WTC11 (cell line): ENCODE data around the gene IFITM5. TPM values are rescaled to one million over a fixed set of nuclear protein-coding genes. Genes with fewer than 3 reads are reported as not detected.

Source experiments
- ATAC-seq: fragments of 200-7000 bp; cut with Tn5 transposase; 2 replicates; pipeline ENCODE4 v1.10.0; 2021; ENCODE audit warnings: mild to moderate bottlenecking, moderate library complexity
- CTCF ChIA-PET: fragments of 300-600 bp; sonication (Branson Sonifier 250); formaldehyde crosslinking; loops from one replicate; lab custom pipeline; 2021; ENCODE audit warnings: antibody characterized with exemption; lab: Charles Lee
- POLR2A ChIA-PET: fragments of 350-600 bp; sonication (Branson Sonifier 250); formaldehyde crosslinking; loops from one replicate; lab custom pipeline; 2021; ENCODE audit warnings: antibody characterized with exemption; lab: Charles Lee
- DNase-seq: peaks from one replicate; pipeline ENCODE4 v3.0.0; 2021; ENCODE audit warnings: low spot score
- H3K27ac Mint-ChIP-seq: 2 replicates; pipeline ENCODE4 v1.8.0; 2021; ENCODE audit warnings: mixed read lengths
- H3K27me3 Mint-ChIP-seq: 2 replicates; pipeline ENCODE4 v1.8.0; 2021; ENCODE audit warnings: low read depth, mild to moderate bottlenecking, moderate library complexity, mixed read lengths
- H3K36me3 Mint-ChIP-seq: 2 replicates; pipeline ENCODE4 v1.8.0; 2021; ENCODE audit warnings: mixed read lengths
- H3K4me1 Mint-ChIP-seq: 2 replicates; pipeline ENCODE4 v1.8.0; 2022; ENCODE audit warnings: mixed read lengths
- H3K4me3 Mint-ChIP-seq: 2 replicates; pipeline ENCODE4 v1.8.0; 2021; ENCODE audit warnings: mild to moderate bottlenecking, moderate library complexity, mixed read lengths
- H3K9me3 Mint-ChIP-seq: 2 replicates; pipeline ENCODE4 v1.8.0; 2021; ENCODE audit warnings: mixed read lengths
- ARID4B ChIP-seq: sonication (generic); formaldehyde crosslinking; IDR thresholded peaks from 2 replicates; pipeline ENCODE4 v1.8.0; 2023; ENCODE audit warnings: missing genetic modification reagents, mild to moderate bottlenecking, borderline replicate concordance
- CREB1 ChIP-seq: sonication (generic); formaldehyde crosslinking; IDR thresholded peaks from 2 replicates; pipeline ENCODE4 v1.8.0; 2023; ENCODE audit warnings: mild to moderate bottlenecking, missing genetic modification reagents
- CREM ChIP-seq: sonication (generic); formaldehyde crosslinking; IDR thresholded peaks from 2 replicates; pipeline ENCODE4 v1.8.1; 2022; ENCODE audit warnings: mild to moderate bottlenecking, missing genetic modification reagents, moderate library complexity
- E2F4 ChIP-seq: sonication (generic); formaldehyde crosslinking; IDR thresholded peaks from 2 replicates; pipeline ENCODE4 v1.8.1; 2022; ENCODE audit warnings: low read depth, mild to moderate bottlenecking, moderate library complexity, missing genetic modification reagents, borderline replicate concordance
- FOXK1 ChIP-seq: sonication (generic); formaldehyde crosslinking; IDR thresholded peaks from 2 replicates; pipeline ENCODE4 v1.8.0; 2022; ENCODE audit warnings: mild to moderate bottlenecking, moderate library complexity, missing genetic modification reagents
- FOXP1 ChIP-seq: sonication (generic); formaldehyde crosslinking; IDR thresholded peaks from 2 replicates; pipeline ENCODE4 v1.8.0; 2022; ENCODE audit warnings: missing genetic modification reagents, mild to moderate bottlenecking, moderate library complexity, borderline replicate concordance
- GABPB1 ChIP-seq: sonication (generic); formaldehyde crosslinking; IDR thresholded peaks from 2 replicates; pipeline ENCODE4 v1.8.1; 2023; ENCODE audit warnings: mild to moderate bottlenecking, missing genetic modification reagents
- JAZF1 ChIP-seq: fragments of 250-450 bp; sonication (Bioruptor Pico); IDR thresholded peaks from 2 replicates; pipeline ENCODE4 v1.9.0; 2021; ENCODE audit warnings: moderate library complexity, mild to moderate bottlenecking, inconsistent platforms
- MYBL2 ChIP-seq: sonication (generic); formaldehyde crosslinking; IDR thresholded peaks from 2 replicates; pipeline ENCODE4 v1.8.1; 2023; ENCODE audit warnings: mild to moderate bottlenecking, moderate library complexity, missing genetic modification reagents
- PRRX2 ChIP-seq: fragments of 250-450 bp; sonication (Bioruptor Pico); IDR thresholded peaks from 2 replicates; pipeline ENCODE4 v1.8.0; 2021; ENCODE audit warnings: mild to moderate bottlenecking
- RELA ChIP-seq: sonication (generic); formaldehyde crosslinking; IDR thresholded peaks from 2 replicates; pipeline ENCODE4 v1.8.1; 2022; ENCODE audit warnings: missing genetic modification reagents, mild to moderate bottlenecking, borderline replicate concordance
- SOX15 ChIP-seq: fragments of 250-450 bp; sonication (Bioruptor Pico); IDR thresholded peaks from 2 replicates; pipeline ENCODE4 v1.9.0; 2021; ENCODE audit warnings: mild to moderate bottlenecking
- SP1 ChIP-seq: sonication (generic); formaldehyde crosslinking; conservative IDR thresholded peaks from 2 replicates; pipeline ENCODE4 v1.8.1; 2022; ENCODE audit warnings: missing genetic modification reagents
- ZBTB21 ChIP-seq: sonication (generic); formaldehyde crosslinking; IDR thresholded peaks from 2 replicates; pipeline ENCODE4 v1.8.1; 2023; ENCODE audit warnings: mild to moderate bottlenecking, missing genetic modification reagents, borderline replicate concordance
- ZBTB43 ChIP-seq: sonication (generic); formaldehyde crosslinking; IDR thresholded peaks from 2 replicates; pipeline ENCODE4 v1.8.1; 2023; ENCODE audit warnings: mild to moderate bottlenecking, missing genetic modification reagents
- ZNF219 ChIP-seq: sonication (generic); formaldehyde crosslinking; IDR thresholded peaks from 2 replicates; pipeline ENCODE4 v1.8.0; 2023; ENCODE audit warnings: missing genetic modification reagents, mild to moderate bottlenecking, borderline replicate concordance
- ZNF425 ChIP-seq: fragments of 250-450 bp; sonication (Bioruptor Pico); conservative IDR thresholded peaks from 2 replicates; pipeline ENCODE4 v1.9.0; 2021; ENCODE audit warnings: mild to moderate bottlenecking
- total RNA-seq: library from RNA; stranded (reverse); gene quantifications from 3 replicates; pipeline ENCODE4 v1.2.3, GENCODE V29; 2021
- TF ChIP-seq, protein P1 (sequence below): sonication (generic); formaldehyde crosslinking; IDR thresholded peaks from 2 replicates; pipeline ENCODE4 v1.8.0; 2022; ENCODE audit warnings: missing genetic modification reagents

IFITM5 gene
- total RNA-seq, 1 experiment from 2014 or later = not detected

GRCh38 chr11:296171-297050, 2.9 kb downstream of the IFITM5 start (continued):
- no peak for TF ChIP-seq ARID4B (CRISPR knock-in tag)
- no peak for TF ChIP-seq SOX15 (CRISPR knock-in tag)

GRCh38 chr11:295351-296170, 3.8 kb downstream of the IFITM5 start:
- POLR2A ChIA-PET = no interaction called here
- peak; percentile 8 for DNase-seq
- TF ChIP-seq, protein P1, sequence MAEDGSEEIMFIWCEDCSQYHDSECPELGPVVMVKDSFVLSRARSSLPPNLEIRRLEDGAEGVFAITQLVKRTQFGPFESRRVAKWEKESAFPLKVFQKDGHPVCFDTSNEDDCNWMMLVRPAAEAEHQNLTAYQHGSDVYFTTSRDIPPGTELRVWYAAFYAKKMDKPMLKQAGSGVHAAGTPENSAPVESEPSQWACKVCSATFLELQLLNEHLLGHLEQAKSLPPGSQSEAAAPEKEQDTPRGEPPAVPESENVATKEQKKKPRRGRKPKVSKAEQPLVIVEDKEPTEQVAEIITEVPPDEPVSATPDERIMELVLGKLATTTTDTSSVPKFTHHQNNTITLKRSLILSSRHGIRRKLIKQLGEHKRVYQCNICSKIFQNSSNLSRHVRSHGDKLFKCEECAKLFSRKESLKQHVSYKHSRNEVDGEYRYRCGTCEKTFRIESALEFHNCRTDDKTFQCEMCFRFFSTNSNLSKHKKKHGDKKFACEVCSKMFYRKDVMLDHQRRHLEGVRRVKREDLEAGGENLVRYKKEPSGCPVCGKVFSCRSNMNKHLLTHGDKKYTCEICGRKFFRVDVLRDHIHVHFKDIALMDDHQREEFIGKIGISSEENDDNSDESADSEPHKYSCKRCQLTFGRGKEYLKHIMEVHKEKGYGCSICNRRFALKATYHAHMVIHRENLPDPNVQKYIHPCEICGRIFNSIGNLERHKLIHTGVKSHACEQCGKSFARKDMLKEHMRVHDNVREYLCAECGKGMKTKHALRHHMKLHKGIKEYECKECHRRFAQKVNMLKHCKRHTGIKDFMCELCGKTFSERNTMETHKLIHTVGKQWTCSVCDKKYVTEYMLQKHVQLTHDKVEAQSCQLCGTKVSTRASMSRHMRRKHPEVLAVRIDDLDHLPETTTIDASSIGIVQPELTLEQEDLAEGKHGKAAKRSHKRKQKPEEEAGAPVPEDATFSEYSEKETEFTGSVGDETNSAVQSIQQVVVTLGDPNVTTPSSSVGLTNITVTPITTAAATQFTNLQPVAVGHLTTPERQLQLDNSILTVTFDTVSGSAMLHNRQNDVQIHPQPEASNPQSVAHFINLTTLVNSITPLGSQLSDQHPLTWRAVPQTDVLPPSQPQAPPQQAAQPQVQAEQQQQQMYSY = no peak
- TF ChIP-seq RELA (CRISPR knock-in tag) = no peak
- TF ChIP-seq, all 79 proteins: peak for 0
- no peak for ATAC-seq
- Mint-ChIP-seq H3K4me1 (peaks cover 27% of the 10 kb centered on the region), H3K9me3 (no peaks in the 10 kb centered on the region), H3K27ac (peak overlapping the region; percentile 41; the same call in 1 of the 2 replicates), H3K4me3 (no peak overlapping the region), H3K36me3 (peaks cover 17% of the 10 kb centered on the region; the same call in 1 of the 2 replicates), H3K27me3 (no peaks in the 10 kb centered on the region)
- CTCF ChIA-PET = interaction anchor here (0.7 to 3.6 kb wide), 3 partner anchors 9 to 95 kb away, joined by 3 to 15 read pairs (median 6); no protein-coding TSS in a partner anchor

- DNase-seq (no peak), ATAC-seq (no peak)
- no peak overlapping the region for H3K4me3 Mint-ChIP-seq
- ChIA-PET CTCF (interaction anchor here (0.7 to 3.6 kb wide), 3 partner anchors 10 to 95 kb away, joined by 3 to 15 read pairs (median 6); no protein-coding TSS in a partner anchor), POLR2A (no interaction called here)
- peaks cover 17% of the 10 kb centered on the region; the same call in 1 of the 2 replicates for H3K36me3 Mint-ChIP-seq
- no peaks in the 10 kb centered on the region for H3K27me3 Mint-ChIP-seq
- H3K9me3 Mint-ChIP-seq = no peaks in the 10 kb centered on the region
- peaks cover 27% of the 10 kb centered on the region for H3K4me1 Mint-ChIP-seq
- no peak overlapping the region for H3K27ac Mint-ChIP-seq
- no peak for TF ChIP-seq FOXK1
- TF ChIP-seq CREM (CRISPR knock-in tag) = no peak
- TF ChIP-seq SP1 (CRISPR knock-in tag) = no peak
- no peak for TF ChIP-seq JAZF1 (CRISPR knock-in tag)
- TF ChIP-seq ZBTB21 (CRISPR knock-in tag) = no peak
- no peak for TF ChIP-seq CREB1 (CRISPR knock-in tag)
- no peak for TF ChIP-seq ZNF425 (CRISPR knock-in tag)
- TF ChIP-seq ZBTB43 (CRISPR knock-in tag) = no peak
- TF ChIP-seq GABPB1 (CRISPR knock-in tag) = no peak
- no peak for TF ChIP-seq MYBL2
- TF ChIP-seq PRRX2 (CRISPR knock-in tag) = no peak
- TF ChIP-seq E2F4 (CRISPR knock-in tag) = no peak
- no peak for TF ChIP-seq FOXP1
- no peak for TF ChIP-seq ZNF219
These were observed 4.5 kb downstream of the IFITM5 start for GRCh38 chr11:294780-295179.
